Stimulated activated CD4-positive, alpha-beta T cell treated with anti-CD3 and anti-CD28 coated beads, Interleukin-4, amount 100 ng/mL, for 1 hour (primary cell): ENCODE results near the gene MRM1.

Source experiments
- DNase-seq: peaks from one replicate; pipeline ENCODE4 v3.0.0-alpha.2; 2020

Gene MRM1

DNA sequence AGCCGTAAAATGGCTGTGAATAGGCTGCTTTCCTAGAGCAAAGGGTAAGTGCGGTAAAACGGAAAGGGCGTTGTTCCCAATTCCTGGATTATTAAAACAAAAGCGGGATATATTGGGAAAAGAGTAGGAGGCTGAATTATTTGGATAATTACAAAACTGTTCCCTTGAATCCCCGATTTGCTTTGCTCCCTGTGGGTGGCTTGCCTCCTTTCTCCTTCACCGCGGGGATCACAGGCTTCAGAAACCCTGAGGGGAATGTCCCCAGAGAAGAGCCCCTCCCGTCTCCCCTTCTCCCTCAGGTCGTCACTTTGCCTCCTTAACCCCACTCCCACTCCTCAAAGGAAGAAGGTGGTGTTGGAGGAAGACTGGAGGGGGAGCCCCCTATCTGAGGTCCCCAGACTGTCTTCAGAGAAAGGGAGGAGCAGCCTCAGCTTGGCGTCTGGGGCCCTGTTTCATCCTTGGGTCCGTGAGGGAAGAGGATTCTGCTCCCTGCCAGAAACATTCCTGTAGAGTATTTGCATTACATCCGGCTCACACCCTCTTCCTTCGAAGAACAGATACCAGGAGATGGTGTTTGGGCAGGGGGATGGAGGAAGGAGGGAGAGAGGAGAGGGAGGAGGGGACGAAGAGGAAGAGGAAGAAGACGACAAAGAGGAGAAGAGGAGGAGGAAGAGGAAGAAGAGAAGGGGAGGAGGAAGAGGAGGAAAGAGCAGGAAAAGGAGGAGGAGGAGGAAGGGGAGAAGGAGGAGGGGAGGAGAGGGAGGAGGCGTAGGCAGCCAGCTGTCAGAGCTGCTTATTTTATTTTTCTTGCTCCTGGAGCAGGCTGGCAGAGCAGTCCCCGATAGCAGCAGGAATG lies 31.8 kb downstream of the MRM1 start:
- DNase-seq, result no peak

DNA sequence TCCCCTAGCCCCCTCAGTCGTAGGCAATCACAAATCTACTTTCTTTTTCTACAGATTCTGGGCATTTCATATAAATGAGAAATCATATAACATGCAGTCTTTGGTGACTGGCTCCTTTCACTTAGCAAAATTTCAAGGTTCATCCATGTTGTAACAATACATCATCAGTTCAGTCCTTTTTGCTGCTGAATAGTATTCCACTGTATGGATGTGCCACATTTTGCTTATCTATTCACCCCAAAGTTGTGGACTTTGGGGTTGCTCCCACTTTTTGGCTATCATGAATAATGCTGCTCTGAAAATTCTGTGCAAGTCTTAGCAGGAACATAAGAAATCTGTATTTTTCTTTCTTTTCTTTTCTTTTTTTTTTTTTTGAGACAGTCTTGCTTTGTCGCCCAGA lies 39.0 kb downstream of the MRM1 start:
- no peak for DNase-seq

DNA sequence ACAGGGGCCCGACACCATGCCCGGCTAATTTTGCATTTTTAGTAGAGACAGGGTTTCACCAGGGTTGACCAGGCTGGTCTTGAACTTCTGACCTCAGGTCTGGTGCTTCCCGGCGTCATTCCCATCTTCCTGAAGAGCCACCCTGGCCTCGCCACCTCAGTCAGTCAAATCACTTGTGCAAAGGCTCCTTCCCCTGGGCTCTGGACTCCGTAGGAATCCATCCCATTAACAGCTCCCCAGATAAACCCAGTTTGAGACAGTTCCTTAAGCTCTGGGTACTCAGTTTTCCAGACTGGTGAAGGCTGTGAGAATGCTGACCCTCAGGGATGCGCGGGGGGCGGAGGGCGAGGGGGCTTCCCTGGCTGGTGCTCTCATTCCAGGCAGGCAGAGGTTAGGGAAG lies 39.5 kb downstream of the MRM1 start:
- DNase-seq, result no peak

DNA sequence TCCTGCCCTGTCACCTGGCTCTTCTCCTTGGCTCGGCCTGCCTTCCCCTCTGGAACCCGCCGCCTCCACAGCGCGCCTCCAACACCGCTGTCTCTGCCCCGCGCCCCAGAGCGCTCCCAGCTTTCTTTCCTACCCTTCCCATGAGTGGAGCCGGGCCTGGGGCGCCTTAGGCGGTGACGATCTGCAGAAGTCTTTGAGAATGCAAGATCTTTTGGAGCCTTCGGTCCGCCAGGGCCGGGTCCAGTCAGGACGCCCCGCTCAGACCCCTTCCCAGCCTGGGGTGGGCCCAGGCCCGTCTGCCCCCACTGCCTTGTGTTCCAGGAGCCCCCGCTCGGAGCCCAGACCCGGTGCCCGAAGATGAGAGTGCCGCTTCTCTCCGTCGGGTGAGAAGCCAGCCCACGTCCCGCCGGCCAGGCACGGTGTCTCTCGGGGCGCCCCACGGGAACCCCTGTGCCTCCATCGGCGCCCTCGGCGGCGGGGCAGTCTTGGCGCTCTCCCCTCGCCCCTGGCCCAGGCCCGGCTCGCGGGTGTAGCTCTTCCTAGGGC lies 40.0 kb downstream of the MRM1 start:
- no peak for DNase-seq

DNA sequence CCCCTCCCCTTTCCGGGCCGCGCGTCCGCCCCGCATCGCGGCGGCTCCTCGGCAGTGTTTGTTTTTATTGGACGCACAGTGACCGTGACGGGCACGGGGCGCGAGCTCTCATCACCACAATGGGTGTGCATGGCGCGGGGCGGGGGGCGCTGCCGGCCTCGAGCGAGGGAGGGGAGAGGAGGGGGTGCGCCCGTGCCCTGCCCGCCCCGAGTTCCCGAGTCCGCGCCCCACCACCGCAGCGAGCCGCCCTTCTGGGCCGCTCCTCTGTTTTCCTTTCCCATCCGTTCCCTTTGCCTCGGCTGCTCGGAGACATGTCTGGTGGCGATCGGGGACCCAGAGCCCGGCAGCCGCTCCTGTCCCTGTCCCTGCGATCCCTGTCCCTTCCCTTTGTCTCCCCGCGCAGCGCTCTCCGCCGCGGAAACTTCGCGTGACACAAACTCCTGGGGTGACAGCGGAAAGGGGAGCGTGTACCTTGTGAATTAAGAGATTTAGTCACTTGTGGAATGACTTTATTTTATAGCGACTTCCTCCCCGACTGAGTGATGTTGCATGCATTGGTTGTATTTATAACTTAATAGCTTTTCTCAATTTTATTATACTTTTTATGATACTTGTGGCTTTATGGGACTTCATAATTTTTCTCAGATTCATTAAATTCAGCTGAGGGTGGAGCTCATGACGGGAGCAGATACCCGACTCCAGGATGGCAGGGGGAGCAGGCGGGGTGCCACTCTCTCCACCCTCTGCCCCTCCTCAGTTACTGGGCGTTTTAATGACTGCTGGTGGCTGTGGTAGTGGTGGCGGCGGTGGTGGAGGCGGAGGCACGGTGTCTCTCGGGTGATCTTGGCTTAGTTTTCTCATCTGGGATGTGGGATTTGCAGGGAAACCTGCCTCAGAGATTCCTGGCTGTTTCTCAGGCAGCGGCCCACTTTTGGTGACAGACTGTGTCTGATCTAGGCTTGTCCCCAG lies 40.8 kb downstream of the MRM1 start:
- DNase-seq, result no peak

DNA sequence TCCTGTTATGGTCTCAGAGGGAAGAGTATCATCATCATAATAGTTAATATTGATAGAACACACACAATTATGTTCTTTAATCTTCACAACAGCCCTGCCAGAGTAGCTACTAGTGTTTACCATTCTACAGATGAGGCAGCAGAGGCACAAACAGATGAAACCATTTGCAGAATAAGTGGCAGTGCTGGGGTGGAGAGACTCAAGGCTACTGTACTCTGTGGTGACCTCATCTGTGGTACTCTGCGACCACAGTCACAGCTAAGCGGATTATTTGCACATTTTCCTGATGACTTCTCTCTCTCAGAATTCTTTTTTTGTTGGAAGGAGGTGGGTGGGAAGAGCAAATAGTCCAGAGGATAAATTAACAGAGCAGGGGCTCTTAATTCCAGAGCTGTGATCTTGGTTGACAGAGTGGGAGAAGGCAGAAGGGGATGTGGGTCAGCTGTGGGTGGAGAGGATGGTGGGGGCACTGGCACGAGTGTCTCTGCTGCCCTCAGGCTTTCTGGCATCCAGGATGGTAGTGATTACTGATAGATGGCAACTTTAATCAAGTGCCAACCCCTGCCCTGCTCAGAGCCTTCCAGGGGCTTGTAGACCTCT lies 41.8 kb downstream of the MRM1 start:
- DNase-seq, result no peak

DNA sequence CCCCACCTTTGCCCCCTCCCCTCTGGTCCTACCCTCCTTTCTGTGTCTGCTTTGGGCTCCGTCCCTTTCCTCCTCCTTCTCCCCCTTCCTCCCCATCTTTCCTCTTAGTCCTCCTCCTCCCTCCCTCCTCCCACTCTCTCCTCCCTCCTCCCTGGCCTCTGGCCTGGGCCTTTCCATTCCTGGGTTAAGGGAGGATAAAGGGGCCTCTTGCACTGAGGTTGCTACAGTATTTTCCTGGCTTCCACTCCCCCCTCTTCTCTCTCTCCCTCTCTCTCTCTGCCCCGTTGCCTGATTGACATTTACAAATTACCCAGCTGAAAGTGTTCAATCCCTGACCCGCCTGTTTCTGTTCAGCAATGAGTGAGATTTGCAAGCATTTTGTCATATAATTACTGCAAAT lies 44.0 kb downstream of the MRM1 start:
- no peak for DNase-seq

DNA sequence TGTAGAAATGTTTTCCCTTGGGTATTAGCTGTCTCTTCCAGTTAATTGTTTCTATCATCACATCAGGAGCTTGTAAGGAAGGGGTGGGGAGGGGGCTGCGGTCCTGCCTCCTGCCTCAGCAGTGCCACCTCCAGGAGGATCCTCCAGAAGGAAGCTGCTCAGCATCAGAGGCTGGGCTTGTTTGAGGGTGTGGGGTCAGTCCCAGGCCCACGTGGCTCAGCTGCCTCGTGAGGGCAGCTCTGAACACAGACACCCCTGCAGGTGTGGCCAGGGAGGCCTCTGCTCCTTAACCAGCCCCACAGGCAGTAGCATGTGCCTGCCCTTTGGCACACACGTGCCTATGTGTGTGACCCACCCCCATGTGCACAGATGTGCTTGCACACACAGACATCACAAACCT lies 46.3 kb downstream of the MRM1 start:
- no peak for DNase-seq

DNA sequence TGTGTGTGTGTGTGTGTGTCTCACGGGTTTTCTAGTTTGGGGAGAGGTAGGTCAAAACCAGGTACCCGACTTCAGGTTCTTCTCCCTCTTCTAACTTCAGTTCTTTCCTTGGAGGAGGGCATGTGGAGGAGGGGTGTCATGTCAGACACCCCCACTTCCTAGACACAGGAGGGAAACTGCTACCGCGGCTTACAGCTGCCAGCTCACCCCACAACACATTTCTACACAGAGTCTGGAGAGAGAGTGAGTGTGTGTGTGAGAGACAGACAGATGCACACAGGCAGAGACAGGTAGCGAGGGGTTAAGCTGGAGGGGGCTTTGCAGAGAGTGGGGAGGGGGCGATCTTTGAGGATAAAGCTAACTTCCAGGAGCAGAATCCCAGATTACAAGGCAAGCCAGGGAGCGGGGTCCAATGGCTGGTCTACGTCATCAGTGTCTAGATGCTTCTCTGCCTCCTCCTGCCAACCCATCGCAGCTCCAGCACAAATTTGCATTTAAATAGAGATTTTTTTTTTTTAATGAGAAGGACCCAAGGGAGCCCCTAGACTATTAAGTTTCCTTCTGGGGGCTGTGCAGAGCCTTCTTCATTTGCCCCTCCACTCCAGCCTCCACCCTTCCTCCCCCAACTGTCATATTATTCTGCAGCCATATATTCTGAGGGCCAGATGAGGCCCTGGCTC lies 48.9 kb downstream of the MRM1 start:
- no peak for DNase-seq

DNA sequence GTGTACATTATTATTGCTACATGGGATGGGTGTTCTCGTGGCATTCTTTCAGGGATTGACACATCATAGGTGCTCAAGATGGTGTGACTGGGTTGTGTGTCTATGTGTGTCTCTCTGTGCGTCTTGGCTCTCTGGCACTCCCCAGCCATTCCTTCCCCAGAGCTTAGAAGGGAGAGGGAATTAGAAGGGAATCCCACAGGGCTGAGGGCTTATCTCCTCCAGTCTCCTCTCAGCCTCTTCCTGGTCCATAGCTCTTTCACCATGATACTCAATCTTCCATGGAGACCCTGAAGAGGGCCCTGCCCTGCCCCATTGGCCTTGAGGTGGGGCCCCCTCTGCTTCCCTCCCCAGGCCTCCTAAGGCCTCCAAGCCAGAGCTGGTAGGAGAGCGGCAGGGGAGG lies 52.0 kb downstream of the MRM1 start:
- no peak for DNase-seq

DNA sequence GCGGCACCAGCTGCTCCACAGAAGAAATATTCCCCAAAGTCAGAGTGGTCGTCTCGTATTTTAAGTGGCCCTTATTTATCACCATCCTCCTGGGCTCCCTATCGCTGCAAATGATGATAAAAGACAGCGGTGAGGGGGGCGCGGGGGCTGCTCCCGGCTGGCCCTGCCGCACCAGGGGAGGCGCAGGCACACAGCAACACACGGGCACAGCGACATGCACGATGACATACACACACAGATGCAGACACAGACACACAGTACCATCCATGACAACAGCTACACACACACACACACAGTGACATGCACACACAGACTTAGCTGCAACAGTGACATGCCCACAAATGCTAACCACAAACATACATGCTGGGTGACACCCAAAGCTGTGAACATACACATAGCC lies 52.5 kb downstream of the MRM1 start:
- DNase-seq, result no peak

DNA sequence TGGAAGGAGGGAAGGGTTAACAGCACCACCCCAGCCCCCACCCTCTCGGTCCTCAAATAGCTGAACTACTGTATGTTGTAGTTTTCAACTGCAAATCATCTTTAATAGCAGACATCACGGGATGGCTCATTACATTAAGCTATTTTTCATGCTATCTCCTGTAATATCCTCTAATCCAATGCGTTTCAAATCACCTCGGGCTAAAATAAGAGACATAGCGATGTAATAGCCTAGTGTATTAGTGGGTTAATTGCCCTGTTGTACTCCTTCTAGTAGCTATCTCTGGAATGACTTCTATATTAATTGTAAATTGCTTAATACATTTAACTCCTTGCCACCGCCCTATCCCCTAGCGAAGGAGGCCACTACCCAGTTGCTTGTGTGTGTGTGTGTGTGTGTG lies 54.3 kb downstream of the MRM1 start:
- DNase-seq, result no peak

DNA sequence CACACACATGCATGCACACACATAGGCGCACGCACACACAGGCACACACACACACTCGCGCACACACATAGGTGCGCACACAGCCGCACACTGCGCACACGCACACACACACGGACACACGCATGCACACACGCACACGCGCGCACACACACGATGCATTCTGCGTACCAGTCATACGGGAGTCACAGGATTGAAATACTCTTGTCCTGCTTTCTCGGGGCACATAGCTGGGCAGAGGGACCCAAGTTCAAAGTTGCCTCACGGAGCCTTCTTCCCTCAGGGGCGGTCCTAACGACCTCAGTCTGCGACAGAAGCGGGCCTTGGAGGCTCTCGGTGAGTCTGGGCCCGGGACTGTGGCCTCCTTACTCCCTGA lies 56.0 kb downstream of the MRM1 start:
- DNase-seq, result no peak

DNA sequence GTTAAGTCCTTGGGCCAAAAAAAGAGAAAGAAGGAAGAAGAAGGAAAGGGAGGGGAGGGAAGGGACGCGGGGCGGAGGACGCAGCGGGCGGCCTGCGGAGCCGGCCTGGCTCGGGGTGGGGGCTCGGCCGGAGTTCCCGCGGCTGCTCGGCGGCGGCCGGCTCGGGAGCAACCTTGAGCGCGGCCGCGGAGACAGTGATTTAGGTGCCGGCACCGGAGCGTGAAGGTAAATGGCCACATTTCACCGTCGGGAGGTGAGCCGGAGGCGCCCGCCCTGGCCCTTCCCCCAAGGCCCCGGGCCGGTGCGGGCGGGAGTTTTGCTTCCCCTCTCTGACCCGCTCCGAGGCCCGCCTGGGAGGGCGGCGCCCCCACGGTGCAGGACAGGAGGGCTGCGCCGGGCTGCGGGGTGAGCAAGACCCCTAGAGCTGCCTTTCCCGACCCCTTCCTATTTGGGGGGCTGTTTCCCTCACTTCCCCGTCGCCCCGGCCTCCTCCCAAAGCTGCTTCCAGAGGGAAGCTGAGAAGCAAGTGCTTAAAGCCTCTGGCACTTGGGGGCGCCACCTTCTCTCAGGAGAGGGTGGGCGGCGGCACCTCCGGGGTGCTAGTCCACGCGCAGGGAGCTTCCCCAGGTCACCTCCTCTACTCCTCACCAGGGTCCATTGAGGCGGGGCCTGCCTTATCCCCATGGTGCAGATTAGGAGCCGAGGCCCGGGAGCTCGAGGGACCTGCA lies 56.5 kb downstream of the MRM1 start:
- DNase-seq, result peak; percentile 8
